ENCODE measurements around the gene GLIPR1.

DNA sequence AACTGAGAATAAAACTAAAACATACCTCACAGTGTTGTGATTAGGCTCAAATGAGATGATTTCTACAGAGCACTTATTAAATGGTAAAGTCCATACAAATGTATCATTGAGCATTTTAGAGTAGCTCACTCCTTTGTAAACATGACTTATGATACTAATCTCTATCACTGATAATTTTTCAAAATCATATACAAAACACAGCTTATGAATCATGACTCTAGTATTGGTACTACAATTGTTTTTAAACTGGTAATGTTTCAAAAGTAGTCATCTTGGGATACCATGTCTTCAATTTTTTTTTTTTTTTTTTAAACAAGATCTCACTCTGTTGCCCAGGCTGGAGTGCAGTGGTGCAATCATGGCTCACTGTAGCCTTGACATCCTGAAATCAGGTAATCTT is 70.9 kb downstream of the GLIPR1 start:
- TF ChIP-seq, protein P1, sequence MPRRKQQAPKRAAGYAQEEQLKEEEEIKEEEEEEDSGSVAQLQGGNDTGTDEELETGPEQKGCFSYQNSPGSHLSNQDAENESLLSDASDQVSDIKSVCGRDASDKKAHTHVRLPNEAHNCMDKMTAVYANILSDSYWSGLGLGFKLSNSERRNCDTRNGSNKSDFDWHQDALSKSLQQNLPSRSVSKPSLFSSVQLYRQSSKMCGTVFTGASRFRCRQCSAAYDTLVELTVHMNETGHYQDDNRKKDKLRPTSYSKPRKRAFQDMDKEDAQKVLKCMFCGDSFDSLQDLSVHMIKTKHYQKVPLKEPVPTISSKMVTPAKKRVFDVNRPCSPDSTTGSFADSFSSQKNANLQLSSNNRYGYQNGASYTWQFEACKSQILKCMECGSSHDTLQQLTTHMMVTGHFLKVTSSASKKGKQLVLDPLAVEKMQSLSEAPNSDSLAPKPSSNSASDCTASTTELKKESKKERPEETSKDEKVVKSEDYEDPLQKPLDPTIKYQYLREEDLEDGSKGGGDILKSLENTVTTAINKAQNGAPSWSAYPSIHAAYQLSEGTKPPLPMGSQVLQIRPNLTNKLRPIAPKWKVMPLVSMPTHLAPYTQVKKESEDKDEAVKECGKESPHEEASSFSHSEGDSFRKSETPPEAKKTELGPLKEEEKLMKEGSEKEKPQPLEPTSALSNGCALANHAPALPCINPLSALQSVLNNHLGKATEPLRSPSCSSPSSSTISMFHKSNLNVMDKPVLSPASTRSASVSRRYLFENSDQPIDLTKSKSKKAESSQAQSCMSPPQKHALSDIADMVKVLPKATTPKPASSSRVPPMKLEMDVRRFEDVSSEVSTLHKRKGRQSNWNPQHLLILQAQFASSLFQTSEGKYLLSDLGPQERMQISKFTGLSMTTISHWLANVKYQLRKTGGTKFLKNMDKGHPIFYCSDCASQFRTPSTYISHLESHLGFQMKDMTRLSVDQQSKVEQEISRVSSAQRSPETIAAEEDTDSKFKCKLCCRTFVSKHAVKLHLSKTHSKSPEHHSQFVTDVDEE (CRISPR knock-in tag; IDR thresholded peaks at IDR 0.05) = no peak
- TF ChIP-seq ZFP3 (CRISPR knock-in tag; IDR thresholded peaks at IDR 0.05) (no peak), RARB (CRISPR knock-in tag; IDR thresholded peaks at IDR 0.05) (no peak), ZNF70 (CRISPR knock-in tag; IDR thresholded peaks at IDR 0.05) (no peak), POU6F1 (CRISPR knock-in tag; IDR thresholded peaks at IDR 0.05; ENCODE audit: borderline replicate concordance, low read depth) (no peak), GLIS3 (CRISPR knock-in tag; IDR thresholded peaks at IDR 0.05) (no peak), ARNTL (CRISPR knock-in tag; IDR thresholded peaks at IDR 0.05; ENCODE audit: borderline replicate concordance, low read depth) (no peak)
